GM12878 (cell line): Measurements from ENCODE around the gene ITGA6. TPM values are rescaled to one million over a fixed set of nuclear protein-coding genes. Genes with fewer than 3 reads are reported as not detected.

Experiments
- ATAC-seq: fragments of 200-7000 bp; cut with Tn5 transposase; 3 replicates; pipeline ENCODE4 v1.9.1; 2020; ENCODE audit warnings: mild to moderate bottlenecking, moderate library complexity
- BruUV-seq: library from RNA; stranded (reverse); fragments of 400-500 nt; replicated peaks from 2 replicates; lab custom pipeline; 2021; lab: Mats Ljungman, UMichigan
- CTCF ChIA-PET: fragments of 300-600 bp; sonication (Branson Sonifier 250); formaldehyde crosslinking; extraction: SDS; loops from one replicate; lab custom pipeline; 2021; ENCODE audit warnings: inconsistent platforms; lab: Yijun Ruan, JAX
- POLR2A ChIA-PET: fragments of 350-600 bp; formaldehyde crosslinking; extraction: SDS; loops from one replicate; lab custom pipeline; 2021; ENCODE audit warnings: inconsistent platforms; lab: Charles Lee
- RAD21 ChIA-PET: fragments of 300-600 bp; sonication (Branson Sonifier 250); formaldehyde crosslinking; loops from one replicate; lab custom pipeline; 2023; ENCODE audit warnings: antibody characterized with exemption; ENCODE audit not compliant: unreplicated experiment; lab: Charles Lee
- SMC1A ChIA-PET: fragments of 300-600 bp; sonication (Branson Sonifier 250); formaldehyde crosslinking; loops from one replicate; lab custom pipeline; 2023; ENCODE audit not compliant: unreplicated experiment, uncharacterized antibody; lab: Charles Lee
- DNase-seq: peaks from one replicate; pipeline ENCODE4 v3.0.0-alpha.2; 2011; ENCODE audit warnings: low read depth, low spot score
- FAIRE-seq: peaks from 3 replicates; lab custom pipeline; 2011; peaks lifted over from hg19 to GRCh38; lab: Jason Lieb, UNC
- H2AFZ ChIP-seq: 2 replicates; pipeline ENCODE4 v1.6.0; 2011; ENCODE audit warnings: low read depth, low read length, control low read depth; ENCODE audit not compliant: control insufficient read depth
- H3K27ac ChIP-seq: 2 replicates; pipeline ENCODE4 v1.5.1; 2011; ENCODE audit warnings: control low read depth; ENCODE audit not compliant: control insufficient read depth, insufficient read depth
- H3K27me3 ChIP-seq, 2 experiments: replicated peaks in 1 of 2; 2 replicates each; pipeline versions ENCODE4 v1.6.0 to v1.6.1; 2011; ENCODE audit warnings: low read length in 1 of 2; ENCODE audit not compliant: control insufficient read depth in 2 of 2, insufficient read depth in 2 of 2
- H3K36me3 ChIP-seq, 2 experiments: 2 replicates each; pipeline ENCODE4 v1.5.1; 2011; ENCODE audit warnings: low read length in 1 of 2; ENCODE audit not compliant: control insufficient read depth in 2 of 2, insufficient read depth in 2 of 2
- H3K4me1 ChIP-seq: 2 replicates; pipeline ENCODE4 v1.6.1; 2011; ENCODE audit warnings: mild to moderate bottlenecking, low read length, moderate library complexity, mixed read lengths; ENCODE audit not compliant: control insufficient read depth, insufficient read depth
- H3K4me2 ChIP-seq: 2 replicates; pipeline ENCODE4 v1.6.0; 2011; ENCODE audit warnings: control low read depth; ENCODE audit not compliant: control insufficient read depth, insufficient read depth
- H3K4me3 ChIP-seq: fragments of 200-600 bp; sonication (generic); 2 replicates; pipeline ENCODE4 v1.5.1; 2016
- H3K79me2 ChIP-seq: 2 replicates; pipeline ENCODE4 v1.6.0; 2011; ENCODE audit warnings: low read length; ENCODE audit not compliant: control insufficient read depth, insufficient read depth
- H3K9ac ChIP-seq: 2 replicates; pipeline ENCODE4 v1.8.0; 2011; ENCODE audit warnings: low read length, control low read depth, mixed read lengths; ENCODE audit not compliant: control insufficient read depth, insufficient read depth
- H3K9me3 ChIP-seq: replicated peaks from 3 replicates; pipeline ENCODE4 v1.5.1; 2011; ENCODE audit warnings: mild to moderate bottlenecking, low read length; ENCODE audit not compliant: control insufficient read depth, insufficient read depth
- H4K20me1 ChIP-seq: 2 replicates; pipeline ENCODE4 v1.6.0; 2011; ENCODE audit not compliant: control insufficient read depth, insufficient read depth
- CEBPB ChIP-seq, 2 experiments: fragments of 150-350 bp in 1 of 2; IDR thresholded peaks; 2 replicates each; pipeline ENCODE4 v1.6.1; 2012 to 2014; ENCODE audit warnings: low read depth in 2 of 2, low read length in 2 of 2, borderline replicate concordance in 1 of 2, inconsistent platforms in 1 of 2
- ELK1 ChIP-seq: IDR thresholded peaks from 2 replicates; pipeline ENCODE4 v1.6.1; 2012; ENCODE audit warnings: low read depth, low read length, improper control_type of control experiment
- IRF3 ChIP-seq: fragments of 450-650 bp; IDR thresholded peaks from 2 replicates; pipeline ENCODE4 v1.6.1; 2014; ENCODE audit warnings: mild to moderate bottlenecking
- KAT2A ChIP-seq: conservative IDR thresholded peaks from 2 replicates; pipeline ENCODE4 v1.6.1; 2011; ENCODE audit warnings: low read depth, low read length; ENCODE audit not compliant: control insufficient read depth
- KDM1A ChIP-seq: fragments of 200-600 bp; sonication (generic); IDR thresholded peaks from 2 replicates; pipeline ENCODE4 v1.6.1; 2016; ENCODE audit warnings: borderline replicate concordance
- NFYA ChIP-seq: IDR thresholded peaks from 2 replicates; pipeline ENCODE4 v1.6.1; 2011; ENCODE audit warnings: low read depth, mild to moderate bottlenecking, low read length, improper control_type of control experiment, borderline replicate concordance
- NKRF ChIP-seq: fragments of 450-650 bp; conservative IDR thresholded peaks from 2 replicates; pipeline ENCODE4 v1.6.1; 2017; ENCODE audit warnings: mild to moderate bottlenecking, moderate library complexity
- PAX5 ChIP-seq: IDR thresholded peaks from 2 replicates; pipeline ENCODE4 v1.6.1; 2011; ENCODE audit warnings: low read depth, low read length, borderline replicate concordance
- RBBP5 ChIP-seq: fragments of 200-600 bp; sonication (generic); conservative IDR thresholded peaks from 2 replicates; pipeline ENCODE4 v1.6.1; 2016
- RUNX3 ChIP-seq: IDR thresholded peaks from 2 replicates; pipeline ENCODE4 v1.6.1; 2012; ENCODE audit warnings: low read length, inconsistent platforms
- SMAD1 ChIP-seq: fragments of 450-650 bp; IDR thresholded peaks from 2 replicates; pipeline ENCODE4 v1.6.1; 2018; ENCODE audit warnings: mild to moderate bottlenecking, low read depth; ENCODE audit not compliant: partially characterized antibody
- SPI1 ChIP-seq: IDR thresholded peaks from 2 replicates; pipeline ENCODE4 v1.6.1; 2011; ENCODE audit warnings: low read depth, mild to moderate bottlenecking, low read length, moderate library complexity, borderline replicate concordance; ENCODE audit not compliant: insufficient read depth
- SRF ChIP-seq, 2 experiments: IDR thresholded peaks; 2 replicates each; pipeline ENCODE4 v1.6.1; 2011; ENCODE audit warnings: low read depth in 2 of 2, low read length in 2 of 2, mild to moderate bottlenecking in 1 of 2, moderate library complexity in 1 of 2
- TCF7 ChIP-seq: IDR thresholded peaks from 2 replicates; pipeline ENCODE4 v1.6.1; 2014; ENCODE audit warnings: antibody characterized with exemption, borderline replicate concordance
- USF1 ChIP-seq: IDR thresholded peaks from 2 replicates; pipeline ENCODE4 v1.6.1; 2011; ENCODE audit warnings: borderline replicate concordance, low read depth, mild to moderate bottlenecking, moderate library complexity, mixed read lengths, low read length; ENCODE audit not compliant: insufficient read depth; ENCODE audit errors: extremely low read length
- ZNF384 ChIP-seq: IDR thresholded peaks from 2 replicates; pipeline ENCODE4 v1.6.1; 2012; ENCODE audit warnings: low read depth, mild to moderate bottlenecking, low read length, improper control_type of control experiment, borderline replicate concordance
- WGBS: methylation state at CpG from one replicate; pipeline ENCODE4 v1.1.6; 2016; ENCODE audit warnings: low lambda C conversion rate; ENCODE audit not compliant: insufficient replicate concordance, insufficient coverage; ENCODE audit errors: missing lambda C conversion rate; 5-methylcytosine and 5-hydroxymethylcytosine counted together
- in situ Hi-C: fragments of 300-500 bp; cut with MboI; formaldehyde crosslinking; loops from 9 replicates; pipeline ENCODE4 v1.14.3; 2018; ENCODE audit warnings: mixed read lengths
- intact Hi-C: fragments of 100-400 bp; cut with micrococcal nuclease; formaldehyde crosslinking; loops from one replicate; pipeline ENCODE4 v1.14.2; 2022; ENCODE audit not compliant: unreplicated experiment
- polyA plus RNA-seq, 11 experiments: library from polyadenylated mRNA; depleted of rRNA in 4 of 11; unstranded in 6 of 11; stranded (reverse) in 5 of 11; fragments of >200 nt; fragmentation: Nextera tagmentation in 4 of 11; fragmentation: Illumina TruSeq in 1 of 11; extraction: Ambion mirVana in 4 of 11; extraction: Trizol in 1 of 11; gene quantifications; 1 replicate in 1 of 11; 2 replicates in 10 of 11; pipeline versions ENCODE4 v1.2.1 to v1.2.3, GENCODE V29; 2011 to 2016; ENCODE audit warnings: inconsistent platforms in 2 of 11, missing spikeins in 2 of 11, low read depth in 1 of 11
- total RNA-seq, 4 experiments: library from RNA; depleted of rRNA in 3 of 4; stranded (reverse); fragments of >200 nt in 3 of 4; fragmentation: Illumina TruSeq in 1 of 4; extraction: Trizol in 1 of 4; gene quantifications; 2 replicates each; pipeline versions ENCODE4 v1.2.1 to v1.2.3, GENCODE V29; 2013 to 2021

Gene ITGA6
- total and polyA plus RNA-seq, 10 of the 15 experiments (the other 5 are each of a cell fraction or from before 2014, with no cell fraction given), result 0.01 to 0.36 (median 0.14) TPM; not detected in 2

GRCh38 chr2:172439509-172439860 is 12.1 kb downstream of the ITGA6 start:
- FAIRE-seq (no peak), DNase-seq (no peak), ATAC-seq (no peak)
- ChIA-PET CTCF (interaction anchor here (1.1 to 2.7 kb wide), 2 partner anchors 16 to 22 kb away, joined by 3 to 17 read pairs; no protein-coding TSS in a partner anchor), SMC1A (interaction anchor here (2.1 kb wide), 1 partner anchor 9 kb away, joined by 8 read pairs; no protein-coding TSS in a partner anchor), POLR2A (no interaction called here), RAD21 (no interaction called here)
- Histone ChIP-seq H3K27ac (no peak overlapping the region), H3K4me1 (peaks cover 13% of the 10 kb centered on the region), H4K20me1 (no peaks in the 10 kb centered on the region), H3K27me3 (no peaks in the 10 kb centered on the region), H3K9ac (no peak overlapping the region), H3K4me2 (no peak overlapping the region), H3K9me3 (no peaks in the 10 kb centered on the region), H3K79me2 (no peaks in the 10 kb centered on the region), H2AFZ (no peak overlapping the region), H3K4me3 (no peak overlapping the region), H3K36me3 (no peaks in the 10 kb centered on the region)
- intact Hi-C loops, result no loop called here
- WGBS, result 51% methylated on average over 2 of the region's 2 CpGs
- BruUV-seq, result no TSS peak
- in situ Hi-C loops, result no loop called here
- TF ChIP-seq SMAD1 (no peak), SPI1 (no peak), CEBPB (IDR thresholded peaks at IDR 0.05; ENCODE audit: borderline replicate concordance in 1 of 2, low read depth in 2 of 2, low read length in 2 of 2) (no peak), PAX5 (no peak), SRF (IDR thresholded peaks at IDR 0.05; ENCODE audit: low read depth in 2 of 2, low read length in 2 of 2) (no peak), RBBP5 (no peak), RUNX3 (no peak), KDM1A (no peak), USF1 (no peak), TCF7 (no peak), ZNF384 (no peak), KAT2A (no peak), NKRF (no peak), NFYA (no peak), IRF3 (no peak), ELK1 (no peak)
